ENCODE results near the gene KCNK16. TPM values are rescaled to one million over a fixed set of nuclear protein-coding genes. Genes with fewer than 3 reads are reported as not detected.

The KCNK16 gene
- total and polyA plus RNA-seq, 2 donors from 2014 or later = not detected

GRCh38 chr6:39335780-39336545, 13.5 kb upstream of the KCNK16 start:
- H3K36me3 ChIP-seq (ENCODE audit: control insufficient read depth in 2 of 3, insufficient read depth in 3 of 3, low read length in 3 of 3) = no peaks in the 10 kb centered on the region
- no peak overlapping the region for H3K9ac ChIP-seq (ENCODE audit: low read length in 3 of 3)
- intact Hi-C loops (cut with DNase I) = no loop called here
- TF ChIP-seq, protein P1, sequence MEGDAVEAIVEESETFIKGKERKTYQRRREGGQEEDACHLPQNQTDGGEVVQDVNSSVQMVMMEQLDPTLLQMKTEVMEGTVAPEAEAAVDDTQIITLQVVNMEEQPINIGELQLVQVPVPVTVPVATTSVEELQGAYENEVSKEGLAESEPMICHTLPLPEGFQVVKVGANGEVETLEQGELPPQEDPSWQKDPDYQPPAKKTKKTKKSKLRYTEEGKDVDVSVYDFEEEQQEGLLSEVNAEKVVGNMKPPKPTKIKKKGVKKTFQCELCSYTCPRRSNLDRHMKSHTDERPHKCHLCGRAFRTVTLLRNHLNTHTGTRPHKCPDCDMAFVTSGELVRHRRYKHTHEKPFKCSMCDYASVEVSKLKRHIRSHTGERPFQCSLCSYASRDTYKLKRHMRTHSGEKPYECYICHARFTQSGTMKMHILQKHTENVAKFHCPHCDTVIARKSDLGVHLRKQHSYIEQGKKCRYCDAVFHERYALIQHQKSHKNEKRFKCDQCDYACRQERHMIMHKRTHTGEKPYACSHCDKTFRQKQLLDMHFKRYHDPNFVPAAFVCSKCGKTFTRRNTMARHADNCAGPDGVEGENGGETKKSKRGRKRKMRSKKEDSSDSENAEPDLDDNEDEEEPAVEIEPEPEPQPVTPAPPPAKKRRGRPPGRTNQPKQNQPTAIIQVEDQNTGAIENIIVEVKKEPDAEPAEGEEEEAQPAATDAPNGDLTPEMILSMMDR (IDR thresholded peaks at IDR 0.05; ENCODE audit: borderline replicate concordance, extremely low read depth, insufficient read depth) = no peak
- H3K27me3 ChIP-seq (ENCODE audit: control insufficient read depth, insufficient read depth, low read length) = no peaks in the 10 kb centered on the region
- H3K4me1 ChIP-seq (ENCODE audit: control insufficient read depth in 2 of 3, insufficient read depth in 2 of 3, low read depth in 1 of 3, low read length in 3 of 3) = no peaks in the 10 kb centered on the region
- no peaks in the 10 kb centered on the region for H3K9me3 ChIP-seq (ENCODE audit: control insufficient read depth in 2 of 3, insufficient read depth in 1 of 3, low read length in 3 of 3)
- FAIRE-seq (no peak), DNase-seq (peak in 1 of 5 donors; percentile 66)
- H3K27ac ChIP-seq (ENCODE audit: low read depth in 2 of 2, low read length in 2 of 2) = no peak overlapping the region
- no peak overlapping the region for H3K4me3 ChIP-seq (ENCODE audit: low read length in 3 of 3)

- DNase-seq (no peak), FAIRE-seq (no peak)
- intact Hi-C loops (cut with DNase I) = no loop called here
- TF ChIP-seq, protein P1 (IDR thresholded peaks at IDR 0.05; ENCODE audit: borderline replicate concordance, extremely low read depth, insufficient read depth) = no peak
- Histone ChIP-seq H3K27ac (ENCODE audit: low read depth in 2 of 2, low read length in 2 of 2) (no peak overlapping the region), H3K36me3 (ENCODE audit: control insufficient read depth in 2 of 3, insufficient read depth in 3 of 3, low read length in 3 of 3) (no peaks in the 10 kb centered on the region), H3K4me1 (ENCODE audit: control insufficient read depth in 2 of 3, insufficient read depth in 2 of 3, low read depth in 1 of 3, low read length in 3 of 3) (no peaks in the 10 kb centered on the region), H3K27me3 (ENCODE audit: control insufficient read depth, insufficient read depth, low read length) (no peaks in the 10 kb centered on the region), H3K4me3 (ENCODE audit: low read length in 3 of 3) (no peak overlapping the region), H3K9ac (ENCODE audit: low read length in 3 of 3) (no peak overlapping the region), H3K9me3 (ENCODE audit: control insufficient read depth in 2 of 3, insufficient read depth in 1 of 3, low read length in 3 of 3) (no peaks in the 10 kb centered on the region)
These were observed 11.3 kb upstream of the KCNK16 start for GRCh38 chr6:39333644-39334438.

- no peaks in the 10 kb centered on the region for H3K36me3 ChIP-seq (ENCODE audit: control insufficient read depth in 2 of 3, insufficient read depth in 3 of 3, low read length in 3 of 3)
- H3K9ac ChIP-seq (ENCODE audit: low read length in 3 of 3) = no peak overlapping the region
- H3K27me3 ChIP-seq (ENCODE audit: control insufficient read depth, insufficient read depth, low read length) = no peaks in the 10 kb centered on the region
- DNase-seq = no peak
- H3K27ac ChIP-seq (ENCODE audit: low read depth in 2 of 2, low read length in 2 of 2) = no peak overlapping the region
- H3K4me3 ChIP-seq (ENCODE audit: low read length in 3 of 3) = no peak overlapping the region
- TF ChIP-seq, protein P1 (IDR thresholded peaks at IDR 0.05; ENCODE audit: borderline replicate concordance, extremely low read depth, insufficient read depth) = no peak
- no peaks in the 10 kb centered on the region for H3K4me1 ChIP-seq (ENCODE audit: control insufficient read depth in 2 of 3, insufficient read depth in 2 of 3, low read depth in 1 of 3, low read length in 3 of 3)
- FAIRE-seq = no peak
- intact Hi-C loops (cut with DNase I) = no loop called here
- no peaks in the 10 kb centered on the region for H3K9me3 ChIP-seq (ENCODE audit: control insufficient read depth in 2 of 3, insufficient read depth in 1 of 3, low read length in 3 of 3)
These were observed 8.0 kb upstream of the KCNK16 start for GRCh38 chr6:39330476-39330875.

Measured in kidney (tissue), 14 donors.